Measurements from ENCODE around the gene JPT2. TPM values are rescaled to one million over a fixed set of nuclear protein-coding genes. Genes with fewer than 3 reads are reported as not detected.

The JPT2 gene
- total RNA-seq, 1 experiment from 2014 or later = 200 TPM

DNA sequence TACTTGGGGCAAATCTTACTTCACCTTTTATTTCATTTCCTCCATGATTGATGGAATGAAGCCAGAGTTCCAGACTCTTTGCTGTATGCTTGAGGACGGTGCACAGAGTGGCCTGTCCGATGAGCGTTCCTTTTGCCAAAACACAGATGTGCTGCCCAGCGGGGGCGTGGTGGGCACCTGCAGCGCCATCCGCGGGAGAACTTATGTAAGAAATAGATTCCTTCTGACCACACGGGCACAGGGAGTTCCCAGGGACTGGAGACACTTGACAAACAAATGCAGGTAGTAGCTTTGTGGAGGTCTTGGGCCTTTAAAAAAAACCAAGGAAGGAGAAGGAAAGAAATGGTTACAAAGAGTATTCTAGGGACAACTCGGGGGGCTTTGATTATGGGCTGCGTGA lies 35.3 kb upstream of the JPT2 start:
- Histone ChIP-seq H3K36me3 (ENCODE audit: insufficient read depth, low read length, poor library complexity, severe bottlenecking) (peaks cover 51% of the 10 kb centered on the region), H3K9me3 (ENCODE audit: low read depth, low read length, poor library complexity, severe bottlenecking) (no peaks in the 10 kb centered on the region), H3K4me3 (ENCODE audit: low read depth, low read length, poor library complexity, severe bottlenecking) (no peak overlapping the region), H3K27me3 (replicated peaks; ENCODE audit: insufficient read depth, low read depth, low read length, poor library complexity) (no peaks in the 10 kb centered on the region), H3K27ac (ENCODE audit: low read depth, low read length, poor library complexity, severe bottlenecking) (no peak overlapping the region), H3K4me1 (ENCODE audit: insufficient read depth, low read length, poor library complexity, severe bottlenecking) (no peaks in the 10 kb centered on the region)
- no TSS peak for BruUV-seq (replicated peaks)
- TF ChIP-seq, protein P1, sequence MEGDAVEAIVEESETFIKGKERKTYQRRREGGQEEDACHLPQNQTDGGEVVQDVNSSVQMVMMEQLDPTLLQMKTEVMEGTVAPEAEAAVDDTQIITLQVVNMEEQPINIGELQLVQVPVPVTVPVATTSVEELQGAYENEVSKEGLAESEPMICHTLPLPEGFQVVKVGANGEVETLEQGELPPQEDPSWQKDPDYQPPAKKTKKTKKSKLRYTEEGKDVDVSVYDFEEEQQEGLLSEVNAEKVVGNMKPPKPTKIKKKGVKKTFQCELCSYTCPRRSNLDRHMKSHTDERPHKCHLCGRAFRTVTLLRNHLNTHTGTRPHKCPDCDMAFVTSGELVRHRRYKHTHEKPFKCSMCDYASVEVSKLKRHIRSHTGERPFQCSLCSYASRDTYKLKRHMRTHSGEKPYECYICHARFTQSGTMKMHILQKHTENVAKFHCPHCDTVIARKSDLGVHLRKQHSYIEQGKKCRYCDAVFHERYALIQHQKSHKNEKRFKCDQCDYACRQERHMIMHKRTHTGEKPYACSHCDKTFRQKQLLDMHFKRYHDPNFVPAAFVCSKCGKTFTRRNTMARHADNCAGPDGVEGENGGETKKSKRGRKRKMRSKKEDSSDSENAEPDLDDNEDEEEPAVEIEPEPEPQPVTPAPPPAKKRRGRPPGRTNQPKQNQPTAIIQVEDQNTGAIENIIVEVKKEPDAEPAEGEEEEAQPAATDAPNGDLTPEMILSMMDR (conservative IDR thresholded peaks at IDR 0.05; ENCODE audit: low read depth, low read length) = no peak
- TF ChIP-seq EZH2 (IDR thresholded peaks at IDR 0.05; ENCODE audit: borderline replicate concordance, low read depth, low read length, poor library complexity, severe bottlenecking) = no peak
- DNase-seq (ENCODE audit: low spot score) = no peak
- intact Hi-C loops (cut with micrococcal nuclease; ENCODE audit: unreplicated experiment) = no loop called here
- CTCF ChIA-PET = no interaction called here
- POLR2A ChIA-PET (ENCODE audit: low non-redundant PET) = no interaction called here

DNA sequence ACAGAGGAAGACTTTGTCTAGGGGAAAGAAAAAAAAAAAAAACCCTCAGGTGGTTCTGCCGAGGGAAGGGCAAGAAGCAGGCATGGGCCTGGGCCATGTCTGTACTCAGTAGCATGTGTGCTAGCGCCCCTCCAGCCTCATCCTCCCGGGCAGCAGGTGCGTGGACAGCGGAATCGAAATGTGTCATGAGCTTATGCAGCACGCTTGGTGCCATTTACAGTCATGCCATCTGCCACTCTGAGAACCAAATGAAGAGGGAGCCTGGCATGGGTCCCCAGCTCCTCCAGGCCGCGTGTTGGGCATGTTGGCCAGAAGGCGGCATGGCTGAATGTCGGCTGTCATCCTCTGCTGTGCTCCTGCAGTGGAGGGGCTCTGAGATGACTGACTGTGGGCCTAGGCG lies 34.6 kb upstream of the JPT2 start:
- Histone ChIP-seq H3K36me3 (ENCODE audit: insufficient read depth, low read length, poor library complexity, severe bottlenecking) (peaks cover 44% of the 10 kb centered on the region), H3K9me3 (ENCODE audit: low read depth, low read length, poor library complexity, severe bottlenecking) (no peaks in the 10 kb centered on the region), H3K27ac (ENCODE audit: low read depth, low read length, poor library complexity, severe bottlenecking) (no peak overlapping the region), H3K4me1 (ENCODE audit: insufficient read depth, low read length, poor library complexity, severe bottlenecking) (no peaks in the 10 kb centered on the region), H3K27me3 (replicated peaks; ENCODE audit: insufficient read depth, low read depth, low read length, poor library complexity) (no peaks in the 10 kb centered on the region), H3K4me3 (ENCODE audit: low read depth, low read length, poor library complexity, severe bottlenecking) (no peak overlapping the region)
- intact Hi-C loops (cut with micrococcal nuclease; ENCODE audit: unreplicated experiment) = no loop called here
- no peak for TF ChIP-seq EZH2 (IDR thresholded peaks at IDR 0.05; ENCODE audit: borderline replicate concordance, low read depth, low read length, poor library complexity, severe bottlenecking)
- TF ChIP-seq, protein P1 (conservative IDR thresholded peaks at IDR 0.05; ENCODE audit: low read depth, low read length) = no peak
- CTCF ChIA-PET = no interaction called here
- no peak for DNase-seq (ENCODE audit: low spot score)
- POLR2A ChIA-PET (ENCODE audit: low non-redundant PET) = no interaction called here
- no TSS peak for BruUV-seq (replicated peaks)

DNA sequence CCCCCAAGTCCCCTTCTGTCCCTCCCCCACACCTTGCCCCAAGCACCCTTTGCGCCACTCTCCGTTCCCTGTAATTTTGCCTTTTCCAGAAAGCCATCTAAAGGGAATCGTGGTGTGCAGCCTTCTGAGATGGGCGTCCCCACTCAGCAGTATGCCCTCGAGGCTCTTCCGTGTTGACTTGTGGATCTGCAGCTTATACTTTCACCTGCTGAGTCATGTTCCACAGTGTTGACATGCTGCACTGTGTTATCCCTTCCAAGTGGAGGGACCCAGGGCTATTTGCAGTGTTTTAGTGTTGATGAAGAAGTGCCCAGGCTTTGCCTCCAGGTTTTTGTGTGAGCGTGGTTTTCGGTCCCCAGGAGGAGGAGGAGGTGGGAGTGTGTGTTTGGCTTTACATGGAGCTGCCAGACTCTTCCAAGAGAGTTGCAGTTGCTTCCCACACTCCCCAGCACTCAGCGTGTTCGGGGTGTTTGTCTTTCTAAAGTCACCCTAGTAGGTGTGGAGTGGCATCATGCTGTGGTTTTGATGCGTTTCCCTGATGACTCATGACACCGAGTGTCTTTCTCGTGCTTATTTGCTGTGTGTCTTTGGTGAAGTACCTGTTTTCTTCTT lies 32.1 kb upstream of the JPT2 start:
- intact Hi-C loops (cut with micrococcal nuclease; ENCODE audit: unreplicated experiment) = no loop called here
- Histone ChIP-seq H3K36me3 (ENCODE audit: insufficient read depth, low read length, poor library complexity, severe bottlenecking) (peaks cover 22% of the 10 kb centered on the region), H3K27me3 (replicated peaks; ENCODE audit: insufficient read depth, low read depth, low read length, poor library complexity) (no peaks in the 10 kb centered on the region), H3K9me3 (ENCODE audit: low read depth, low read length, poor library complexity, severe bottlenecking) (no peaks in the 10 kb centered on the region), H3K4me1 (ENCODE audit: insufficient read depth, low read length, poor library complexity, severe bottlenecking) (no peaks in the 10 kb centered on the region), H3K27ac (ENCODE audit: low read depth, low read length, poor library complexity, severe bottlenecking) (peak overlapping the region; percentile 14), H3K4me3 (ENCODE audit: low read depth, low read length, poor library complexity, severe bottlenecking) (no peak overlapping the region)
- ChIA-PET CTCF (no interaction called here), POLR2A (ENCODE audit: low non-redundant PET) (no interaction called here)
- DNase-seq (ENCODE audit: low spot score) = peak; percentile 25
- TF ChIP-seq EZH2 (IDR thresholded peaks at IDR 0.05; ENCODE audit: borderline replicate concordance, low read depth, low read length, poor library complexity, severe bottlenecking) = no peak
- TF ChIP-seq, protein P1 (conservative IDR thresholded peaks at IDR 0.05; ENCODE audit: low read depth, low read length) = no peak
- no TSS peak for BruUV-seq (replicated peaks)

Data from A673 (cell line).